Mucosa of descending colon (tissue), 3 donors: ENCODE data around the gene EIPR1. TPM values are rescaled to one million over a fixed set of nuclear protein-coding genes. Genes with fewer than 3 reads are reported as not detected.

ENCODE experiments used
- ATAC-seq: fragments of 200-7000 bp; cut with Tn5 transposase; one replicate; pipeline ENCODE4 v1.9.1; 2020; ENCODE audit warnings: mild to moderate bottlenecking, moderate library complexity
- DNase-seq, 3 donors: peaks; one replicate each; pipeline ENCODE4 v3.0.0-alpha.2; 2020
- H3K36me3 ChIP-seq: fragments of 200-600 bp; one replicate; pipeline ENCODE4 v1.8.0; 2021; ENCODE audit warnings: low read depth, mild to moderate bottlenecking
- H3K4me1 ChIP-seq: fragments of 200-600 bp; one replicate; pipeline ENCODE4 v1.8.0; 2021; ENCODE audit warnings: low read depth, mild to moderate bottlenecking
- H3K4me3 ChIP-seq: fragments of 200-600 bp; one replicate; pipeline ENCODE4 v1.8.0; 2021; ENCODE audit warnings: mild to moderate bottlenecking
- H3K9me3 ChIP-seq: fragments of 200-600 bp; one replicate; pipeline ENCODE4 v1.8.0; 2021; ENCODE audit warnings: mild to moderate bottlenecking
- intact Hi-C, 2 donors: fragments of 100-400 bp; cut with DNase I in 1 of 2; cut with micrococcal nuclease in 1 of 2; formaldehyde crosslinking; loops; one replicate each; pipeline versions ENCODE4 v1.11.0 to v1.11.1; 2022; cut with DNase I, micrococcal nuclease
- long read RNA-seq, 2 donors: library from polyadenylated mRNA; unstranded; transcript quantifications; one replicate each; pipeline ENCODE4 v2.0.0, GENCODE V29; 2019 to 2021
- total RNA-seq, 3 donors: library from RNA; stranded (reverse); fragmentation: NEBNext Ultra II Directional in 2 of 3; extraction: Animal tissue kit (Norgen Biotek cat#: 25700) in 2 of 3; gene quantifications; one replicate each; pipeline versions ENCODE4 v1.2.1 to v1.2.4, GENCODE V29; 2021 to 2023
- TF ChIP-seq, protein P1 (sequence below): fragments of 200-600 bp; IDR thresholded peaks from one replicate; pipeline ENCODE4 v1.8.0; 2022; ENCODE audit warnings: antibody characterized with exemption, mild to moderate bottlenecking
- donor health status: DM: no; HTN: no; CAD: no; lungs with moderate emphysema.
- donor health status: DM: no; HTN: no; CAD: no.
- donor health status: DM: no; HTN: yes; CAD: no.

Gene EIPR1
- 10 to 100 TPM; 15.9 to 27.1 (median 25.0) TPM for total RNA-seq
- long read RNA-seq, donor 1, transcript EIPR1-201 (9 exons, 1,766 nt) = major isoform, 12 of 12 reads
- long read RNA-seq, donor 1, partial matches to known transcripts = 0 of 12 reads
- long read RNA-seq, donor 1, other reads (novel, unspliced or antisense) = 0 of 12 reads
- long read RNA-seq, donor 2, transcript EIPR1-201 (9 exons, 1,766 nt) = major isoform, 16 of 19 reads
- long read RNA-seq, donor 2, partial matches to known transcripts = 1 of 19 reads
- long read RNA-seq, donor 2, other reads (novel, unspliced or antisense) = 1 of 19 reads

DNA sequence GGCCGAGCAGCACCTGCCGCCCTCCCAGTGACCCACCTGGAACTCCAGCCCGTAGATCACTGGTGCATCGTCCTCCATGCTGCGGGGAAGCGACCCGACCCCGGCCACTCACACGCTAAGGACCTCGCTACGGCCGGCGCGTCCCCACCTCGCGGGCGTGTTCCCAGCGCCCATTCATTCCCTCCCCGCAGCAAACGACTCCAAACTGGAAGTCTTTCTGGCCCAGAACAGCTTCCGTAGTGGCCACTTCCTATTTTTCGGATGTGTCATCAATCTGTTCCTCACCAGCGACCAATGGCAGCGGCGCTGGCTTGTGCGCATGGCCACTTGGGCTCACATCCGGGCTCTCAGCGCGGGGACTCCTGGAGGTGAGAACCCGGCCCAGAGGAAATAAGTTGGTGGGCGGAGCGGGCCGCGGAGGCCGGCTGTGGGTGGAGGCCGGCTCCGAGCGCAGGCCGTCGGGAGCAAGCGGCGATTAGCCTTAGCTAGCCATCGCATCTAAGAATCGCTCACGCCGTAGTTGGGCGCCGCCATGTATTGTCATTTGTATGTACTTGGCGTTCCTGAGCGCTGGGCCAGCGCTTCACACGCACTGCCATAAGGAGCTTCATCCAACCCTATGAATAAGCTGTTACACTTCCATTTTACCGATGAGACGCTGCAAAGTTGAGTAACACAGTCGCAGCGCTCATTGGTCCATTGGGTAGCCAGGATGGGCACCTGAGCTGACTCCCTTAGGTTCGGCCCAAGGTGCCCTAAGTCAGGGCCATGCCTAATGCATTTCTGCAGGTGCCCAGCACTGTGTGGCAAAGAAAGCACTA lies at the start of gene EIPR1:
Gene EIPR1, minus strand, starts transcription at position 207 of the 821 bp plus-strand sequence. Its CDS starts 129 bp downstream, at position 78.
- Histone ChIP-seq H3K9me3 (no peaks in the 10 kb centered on the region), H3K36me3 (no peaks in the 10 kb centered on the region), H3K4me1 (peaks cover 27% of the 10 kb centered on the region), H3K4me3 (peak within 1 kb of the TSS; percentile 60)
- peak; percentile 98 to 99 (median 99) for DNase-seq
- TF ChIP-seq, protein P1, sequence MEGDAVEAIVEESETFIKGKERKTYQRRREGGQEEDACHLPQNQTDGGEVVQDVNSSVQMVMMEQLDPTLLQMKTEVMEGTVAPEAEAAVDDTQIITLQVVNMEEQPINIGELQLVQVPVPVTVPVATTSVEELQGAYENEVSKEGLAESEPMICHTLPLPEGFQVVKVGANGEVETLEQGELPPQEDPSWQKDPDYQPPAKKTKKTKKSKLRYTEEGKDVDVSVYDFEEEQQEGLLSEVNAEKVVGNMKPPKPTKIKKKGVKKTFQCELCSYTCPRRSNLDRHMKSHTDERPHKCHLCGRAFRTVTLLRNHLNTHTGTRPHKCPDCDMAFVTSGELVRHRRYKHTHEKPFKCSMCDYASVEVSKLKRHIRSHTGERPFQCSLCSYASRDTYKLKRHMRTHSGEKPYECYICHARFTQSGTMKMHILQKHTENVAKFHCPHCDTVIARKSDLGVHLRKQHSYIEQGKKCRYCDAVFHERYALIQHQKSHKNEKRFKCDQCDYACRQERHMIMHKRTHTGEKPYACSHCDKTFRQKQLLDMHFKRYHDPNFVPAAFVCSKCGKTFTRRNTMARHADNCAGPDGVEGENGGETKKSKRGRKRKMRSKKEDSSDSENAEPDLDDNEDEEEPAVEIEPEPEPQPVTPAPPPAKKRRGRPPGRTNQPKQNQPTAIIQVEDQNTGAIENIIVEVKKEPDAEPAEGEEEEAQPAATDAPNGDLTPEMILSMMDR = no peak
- peak; percentile 94 for ATAC-seq
- intact Hi-C loops = no loop called here

DNA sequence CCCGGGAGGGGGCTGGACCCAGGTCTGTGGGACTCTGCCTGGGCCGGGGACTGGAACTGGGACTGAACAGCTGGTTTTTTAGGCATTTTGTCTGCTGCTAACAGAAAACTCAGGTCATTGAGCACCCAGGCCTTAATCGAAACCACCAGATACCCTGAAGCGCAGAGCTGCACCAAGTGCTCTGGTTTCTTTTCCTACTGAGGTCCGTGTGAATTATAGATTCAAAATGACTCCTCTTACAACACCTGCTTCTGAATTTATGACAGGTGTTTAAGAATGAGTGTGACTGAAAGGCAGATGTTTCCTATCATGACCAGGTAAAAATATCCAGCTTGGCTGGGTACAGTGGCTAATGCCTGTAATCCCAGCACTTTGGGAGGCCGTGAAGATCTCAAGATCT lies 49.7 kb upstream of the EIPR1 start:
- no peaks in the 10 kb centered on the region for H3K4me1 ChIP-seq
- ATAC-seq = no peak
- peaks cover 4% of the 10 kb centered on the region for H3K36me3 ChIP-seq
- TF ChIP-seq, protein P1 = no peak
- H3K4me3 ChIP-seq = no peak overlapping the region
- intact Hi-C loops = no loop called here
- no peak for DNase-seq
- H3K9me3 ChIP-seq = no peaks in the 10 kb centered on the region

DNA sequence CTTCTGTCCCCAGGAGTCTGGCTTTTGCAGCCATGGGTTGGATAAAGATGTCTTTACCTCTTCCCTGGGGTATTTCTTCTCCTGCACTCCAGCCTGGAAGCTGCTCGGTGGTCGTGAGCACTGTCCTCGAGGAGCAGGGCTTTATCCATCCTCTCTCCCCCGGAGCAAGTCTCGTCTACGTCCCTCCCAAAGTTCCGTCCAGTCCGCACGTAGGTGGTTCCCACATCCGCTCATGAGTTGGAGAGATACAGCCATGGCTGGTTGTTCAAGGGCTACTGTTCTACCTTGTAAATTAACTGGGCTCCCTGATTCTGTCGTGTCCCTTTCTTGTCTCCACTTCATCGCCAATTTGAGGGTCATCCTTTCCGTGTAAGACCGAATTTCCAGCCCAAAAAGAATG lies 49.0 kb upstream of the EIPR1 start:
- no peaks in the 10 kb centered on the region for H3K4me1 ChIP-seq
- no peak for ATAC-seq
- no peaks in the 10 kb centered on the region for H3K9me3 ChIP-seq
- no peak for DNase-seq
- intact Hi-C loops = no loop called here
- TF ChIP-seq, protein P1 = no peak
- peaks cover 4% of the 10 kb centered on the region for H3K36me3 ChIP-seq
- no peak overlapping the region for H3K4me3 ChIP-seq

DNA sequence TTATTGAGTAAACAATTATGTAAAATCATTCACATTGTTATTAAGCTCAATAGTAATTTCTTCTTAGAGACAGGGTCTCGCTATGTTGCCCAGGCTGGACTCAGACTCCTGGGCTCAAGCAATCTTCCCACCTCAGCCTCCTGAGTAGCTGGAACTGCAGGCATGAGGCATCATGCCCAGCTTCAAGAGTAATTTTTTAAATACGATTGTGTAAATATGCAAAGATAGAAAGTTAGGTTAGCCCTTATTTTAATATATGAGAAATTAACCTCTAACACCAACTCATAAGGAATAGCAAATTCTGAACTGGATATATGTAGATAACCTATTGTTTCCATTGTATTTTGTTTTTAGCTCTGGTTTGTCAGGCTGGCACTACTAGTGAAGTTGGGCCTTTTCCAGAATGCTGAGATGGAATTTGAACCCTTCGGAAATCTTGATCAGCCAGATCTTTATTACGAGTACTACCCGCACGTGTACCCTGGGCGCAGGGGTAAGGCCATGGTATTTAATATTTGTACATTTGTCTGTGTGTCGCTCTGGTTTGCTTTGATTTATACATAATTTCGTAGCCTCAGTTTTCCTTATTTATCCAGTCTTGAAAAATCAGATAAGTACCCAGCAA lies 46.7 kb upstream of the EIPR1 start:
- ATAC-seq (no peak), DNase-seq (no peak)

DNA sequence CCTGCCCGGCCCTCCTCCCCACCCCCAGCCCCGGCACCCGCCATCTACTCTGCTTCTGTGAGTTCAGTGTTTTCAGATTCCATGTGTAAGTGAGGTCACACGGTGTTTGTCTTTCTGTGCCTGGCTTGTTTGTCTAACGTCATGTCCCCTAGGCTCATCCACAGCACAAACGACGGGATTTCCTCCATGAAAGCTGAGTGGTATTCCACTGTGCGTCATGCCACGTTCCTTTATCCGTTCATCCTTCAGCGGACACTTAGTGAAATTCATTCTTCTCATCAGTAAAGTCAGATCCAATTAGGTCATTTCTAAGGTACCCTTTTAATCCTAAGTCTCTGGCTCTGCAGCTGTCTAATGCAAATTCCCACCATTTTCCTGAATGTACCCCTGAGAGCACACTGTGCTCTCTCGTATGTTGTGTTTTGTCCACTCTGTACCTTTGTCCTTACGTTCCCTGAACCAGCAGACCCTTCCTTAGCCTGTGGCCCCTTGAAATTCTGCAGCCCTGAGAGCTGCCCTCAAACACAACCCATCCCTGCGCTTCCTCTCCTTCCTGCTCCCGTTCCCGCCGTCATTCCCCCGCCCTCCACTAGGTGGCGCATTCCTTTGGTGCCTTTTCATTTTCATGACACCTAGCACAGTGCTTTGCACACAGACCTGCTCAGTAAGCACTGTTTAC lies 46.0 kb upstream of the EIPR1 start:
- H3K4me3 ChIP-seq = no peak overlapping the region
- no peaks in the 10 kb centered on the region for H3K9me3 ChIP-seq
- intact Hi-C loops = no loop called here

More for the DNA sequence above, 46.7 kb upstream of the EIPR1 start:
- Histone ChIP-seq H3K36me3 (peaks cover 4% of the 10 kb centered on the region), H3K4me3 (no peak overlapping the region), H3K9me3 (no peaks in the 10 kb centered on the region), H3K4me1 (no peaks in the 10 kb centered on the region)
- intact Hi-C loops = no loop called here
- TF ChIP-seq, protein P1 = no peak

More for the DNA sequence above, 46.0 kb upstream of the EIPR1 start:
- peaks cover 4% of the 10 kb centered on the region for H3K36me3 ChIP-seq
- ATAC-seq (peak; percentile 89), DNase-seq (peak in 2 of 3 donors; percentile 84 to 85)
- no peaks in the 10 kb centered on the region for H3K4me1 ChIP-seq
- TF ChIP-seq, protein P1 = peak; percentile 98
